ENCODE results near the gene SRRM3.

DNA sequence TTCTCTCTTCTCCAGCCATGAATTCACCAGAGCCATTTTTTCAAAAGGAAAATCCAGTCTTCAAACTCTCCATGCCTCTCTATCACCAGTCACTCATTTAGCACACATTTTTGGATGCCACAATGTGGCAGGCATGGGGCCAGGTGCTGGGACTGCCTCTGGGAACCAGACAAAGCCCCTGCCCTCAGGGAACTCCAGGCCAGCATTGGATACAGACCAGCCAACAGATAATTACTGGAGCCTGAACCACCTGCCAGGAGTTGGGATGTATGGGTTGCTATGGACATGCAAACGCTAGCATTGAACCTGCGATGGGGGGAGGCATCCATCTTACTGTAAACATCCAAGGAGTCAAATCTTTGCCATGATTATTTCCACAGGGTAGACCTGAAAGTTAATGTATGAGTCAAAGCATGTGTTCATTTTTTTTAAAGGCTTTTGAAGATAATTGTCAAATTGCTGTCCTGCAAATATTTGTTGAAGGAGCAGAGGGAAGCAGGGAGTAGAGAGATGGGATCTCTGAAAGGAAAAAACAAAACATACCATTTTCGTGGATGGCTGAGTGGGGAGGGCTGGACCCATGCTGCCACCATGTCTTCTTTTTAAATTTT lies 43.2 kb downstream of the SRRM3 start:
- TF ChIP-seq, protein P1, sequence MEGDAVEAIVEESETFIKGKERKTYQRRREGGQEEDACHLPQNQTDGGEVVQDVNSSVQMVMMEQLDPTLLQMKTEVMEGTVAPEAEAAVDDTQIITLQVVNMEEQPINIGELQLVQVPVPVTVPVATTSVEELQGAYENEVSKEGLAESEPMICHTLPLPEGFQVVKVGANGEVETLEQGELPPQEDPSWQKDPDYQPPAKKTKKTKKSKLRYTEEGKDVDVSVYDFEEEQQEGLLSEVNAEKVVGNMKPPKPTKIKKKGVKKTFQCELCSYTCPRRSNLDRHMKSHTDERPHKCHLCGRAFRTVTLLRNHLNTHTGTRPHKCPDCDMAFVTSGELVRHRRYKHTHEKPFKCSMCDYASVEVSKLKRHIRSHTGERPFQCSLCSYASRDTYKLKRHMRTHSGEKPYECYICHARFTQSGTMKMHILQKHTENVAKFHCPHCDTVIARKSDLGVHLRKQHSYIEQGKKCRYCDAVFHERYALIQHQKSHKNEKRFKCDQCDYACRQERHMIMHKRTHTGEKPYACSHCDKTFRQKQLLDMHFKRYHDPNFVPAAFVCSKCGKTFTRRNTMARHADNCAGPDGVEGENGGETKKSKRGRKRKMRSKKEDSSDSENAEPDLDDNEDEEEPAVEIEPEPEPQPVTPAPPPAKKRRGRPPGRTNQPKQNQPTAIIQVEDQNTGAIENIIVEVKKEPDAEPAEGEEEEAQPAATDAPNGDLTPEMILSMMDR (IDR thresholded peaks at IDR 0.05 in 8 of 11, conservative IDR thresholded peaks at IDR 0.05 in 3 of 11) = no peak
- no peak for TF ChIP-seq POLR2A (IDR thresholded peaks at IDR 0.05)
